ENCODE measurements around the gene HOXA7.
A peak's percentile ranks its signal among the peaks of the same experiment; 100 is the strongest.

Gene HOXA7

GRCh38 chr7:27177795-27178320, 21.4 kb upstream of the HOXA7 start:
- no peaks in the 10 kb centered on the region for H3K9me3 Mint-ChIP-seq
- no peak overlapping the region for H3K27ac Mint-ChIP-seq
- peaks cover 1% of the 10 kb centered on the region for H3K36me3 Mint-ChIP-seq
- H3K4me1 Mint-ChIP-seq: peaks cover 10% of the 10 kb centered on the region
- peaks cover 48% of the 10 kb centered on the region for H3K27me3 Mint-ChIP-seq
- H3K4me3 Mint-ChIP-seq: no peak overlapping the region

- Mint-ChIP-seq H3K27me3 (peaks cover 46% of the 10 kb centered on the region), H3K4me3 (no peak overlapping the region), H3K36me3 (peaks cover 1% of the 10 kb centered on the region), H3K27ac (no peak overlapping the region), H3K4me1 (peaks cover 13% of the 10 kb centered on the region), H3K9me3 (no peaks in the 10 kb centered on the region)
Measured at GRCh38 chr7:27176962-27177794, 20.7 kb upstream of the HOXA7 start.

GRCh38 chr7:27176524-27176845, 20.0 kb upstream of the HOXA7 start:
- Mint-ChIP-seq H3K27ac (no peak overlapping the region), H3K27me3 (peaks cover 50% of the 10 kb centered on the region), H3K36me3 (peaks cover 2% of the 10 kb centered on the region), H3K4me1 (peaks cover 20% of the 10 kb centered on the region), H3K4me3 (no peak overlapping the region), H3K9me3 (no peaks in the 10 kb centered on the region)

- Mint-ChIP-seq H3K27me3 (peaks cover 51% of the 10 kb centered on the region), H3K9me3 (no peaks in the 10 kb centered on the region), H3K4me3 (no peak overlapping the region), H3K27ac (no peak overlapping the region), H3K4me1 (peaks cover 25% of the 10 kb centered on the region), H3K36me3 (peaks cover 3% of the 10 kb centered on the region)
Measured at GRCh38 chr7:27175626-27176523, 19.4 kb upstream of the HOXA7 start.

GRCh38 chr7:27174874-27175625, 18.6 kb upstream of the HOXA7 start:
- Mint-ChIP-seq H3K27ac (peak overlapping the region; percentile 41), H3K9me3 (no peaks in the 10 kb centered on the region), H3K36me3 (peaks cover 3% of the 10 kb centered on the region), H3K4me1 (peaks cover 27% of the 10 kb centered on the region), H3K27me3 (peaks cover 54% of the 10 kb centered on the region), H3K4me3 (peak overlapping the region; percentile 58)

- Mint-ChIP-seq H3K9me3 (no peaks in the 10 kb centered on the region), H3K36me3 (peaks cover 1% of the 10 kb centered on the region), H3K27ac (peak within 1 kb of the TSS; percentile 41), H3K27me3 (peaks cover 49% of the 10 kb centered on the region), H3K4me1 (peaks cover 20% of the 10 kb centered on the region), H3K4me3 (peak within 1 kb of the TSS; percentile 75)
Measured at GRCh38 chr7:27173956-27174873, 17.7 kb upstream of the HOXA7 start, which contains the start of gene HOXA10. Gene HOXA10, minus strand, starts transcription at chr7:27174320. Its CDS starts 14 bp downstream, at chr7:27174306.

GRCh38 chr7:27173511-27173955, 17.1 kb upstream of the HOXA7 start:
- H3K36me3 Mint-ChIP-seq: peaks cover 3% of the 10 kb centered on the region
- no peak overlapping the region for H3K27ac Mint-ChIP-seq
- H3K27me3 Mint-ChIP-seq: peaks cover 48% of the 10 kb centered on the region
- no peak overlapping the region for H3K4me3 Mint-ChIP-seq
- H3K9me3 Mint-ChIP-seq: no peaks in the 10 kb centered on the region
- H3K4me1 Mint-ChIP-seq: peaks cover 25% of the 10 kb centered on the region

- H3K27me3 Mint-ChIP-seq: peaks cover 52% of the 10 kb centered on the region
- H3K27ac Mint-ChIP-seq: no peak overlapping the region
- H3K9me3 Mint-ChIP-seq: no peaks in the 10 kb centered on the region
- peaks cover 26% of the 10 kb centered on the region for H3K4me1 Mint-ChIP-seq
- peaks cover 3% of the 10 kb centered on the region for H3K36me3 Mint-ChIP-seq
- H3K4me3 Mint-ChIP-seq: no peak overlapping the region
Measured at GRCh38 chr7:27172823-27173510, 16.5 kb upstream of the HOXA7 start.

- Mint-ChIP-seq H3K9me3 (no peaks in the 10 kb centered on the region), H3K27me3 (peaks cover 53% of the 10 kb centered on the region), H3K4me3 (peak overlapping the region; percentile 66)
Measured at GRCh38 chr7:27172315-27172774, 15.9 kb upstream of the HOXA7 start.

GRCh38 chr7:27171637-27172314, 15.3 kb upstream of the HOXA7 start:
- no peaks in the 10 kb centered on the region for H3K9me3 Mint-ChIP-seq
- peaks cover 57% of the 10 kb centered on the region for H3K27me3 Mint-ChIP-seq
- H3K36me3 Mint-ChIP-seq: peaks cover 3% of the 10 kb centered on the region
- peak overlapping the region; percentile 66 for H3K4me3 Mint-ChIP-seq
- H3K27ac Mint-ChIP-seq: peak overlapping the region; percentile 85
- peaks cover 33% of the 10 kb centered on the region for H3K4me1 Mint-ChIP-seq

More at GRCh38 chr7:27172315-27172774, 15.9 kb upstream of the HOXA7 start:
- H3K36me3 Mint-ChIP-seq: peaks cover 3% of the 10 kb centered on the region
- peak overlapping the region; percentile 85 for H3K27ac Mint-ChIP-seq
- peaks cover 28% of the 10 kb centered on the region for H3K4me1 Mint-ChIP-seq

- Mint-ChIP-seq H3K36me3 (peaks cover 3% of the 10 kb centered on the region), H3K4me3 (peak overlapping the region; percentile 30), H3K27ac (no peak overlapping the region), H3K9me3 (no peaks in the 10 kb centered on the region), H3K27me3 (peaks cover 55% of the 10 kb centered on the region), H3K4me1 (peaks cover 33% of the 10 kb centered on the region)
Measured at GRCh38 chr7:27171325-27171636, 14.8 kb upstream of the HOXA7 start.

GRCh38 chr7:27170426-27171324, 14.2 kb upstream of the HOXA7 start:
- Mint-ChIP-seq H3K9me3 (no peaks in the 10 kb centered on the region), H3K4me1 (peaks cover 36% of the 10 kb centered on the region), H3K4me3 (peak overlapping the region; percentile 55), H3K27me3 (peaks cover 54% of the 10 kb centered on the region), H3K36me3 (peaks cover 3% of the 10 kb centered on the region), H3K27ac (no peak overlapping the region)
